Measurements from ENCODE around the gene ERRFI1.

ERRFI1 gene

GRCh38 chr1:8042134-8042533 lies 16.0 kb upstream of the ERRFI1 start:
- no peak for DNase-seq

- no peak for DNase-seq
Observed at GRCh38 chr1:8040586-8040985, 14.5 kb upstream of the ERRFI1 start.

- DNase-seq, result no peak
Observed at GRCh38 chr1:8039071-8039470, 13.0 kb upstream of the ERRFI1 start.

- DNase-seq, result no peak
Observed at GRCh38 chr1:8035289-8035688, 9.2 kb upstream of the ERRFI1 start.

GRCh38 chr1:8033322-8033721 lies 7.2 kb upstream of the ERRFI1 start:
- no peak for DNase-seq

GRCh38 chr1:8032366-8032910 lies 6.3 kb upstream of the ERRFI1 start:
- no peak for DNase-seq

- DNase-seq, result peak; percentile 45
Observed at GRCh38 chr1:8031176-8031785, 5.2 kb upstream of the ERRFI1 start.

GRCh38 chr1:8028571-8028910 lies 2.4 kb upstream of the ERRFI1 start:
- DNase-seq, result no peak

- DNase-seq, result no peak
Observed at GRCh38 chr1:8027748-8028570, 1.9 kb upstream of the ERRFI1 start.

GRCh38 chr1:8026976-8027747 lies 1.1 kb upstream of the ERRFI1 start:
- no peak for DNase-seq

GRCh38 chr1:8025671-8026144 lies 401 bp downstream of the ERRFI1 start:
- DNase-seq, result no peak

- no peak for DNase-seq
Observed at GRCh38 chr1:8025061-8025670, 943 bp downstream of the ERRFI1 start.

GRCh38 chr1:8024329-8024728 lies 1.8 kb downstream of the ERRFI1 start:
- no peak for DNase-seq

GRCh38 chr1:8023995-8024313 lies 2.2 kb downstream of the ERRFI1 start:
- DNase-seq, result no peak

- DNase-seq, result no peak
Observed at GRCh38 chr1:8023287-8023994, 2.7 kb downstream of the ERRFI1 start.

- DNase-seq, result no peak
Observed at GRCh38 chr1:8022395-8023286, 3.5 kb downstream of the ERRFI1 start.

- no peak for DNase-seq
Observed at GRCh38 chr1:8021676-8022266, 4.3 kb downstream of the ERRFI1 start.

GRCh38 chr1:8020032-8020431 lies 6.1 kb downstream of the ERRFI1 start:
- DNase-seq, result peak; percentile 57

GRCh38 chr1:8019229-8019620 lies 6.9 kb downstream of the ERRFI1 start:
- DNase-seq, result no peak

GRCh38 chr1:8018492-8019228 lies 7.4 kb downstream of the ERRFI1 start:
- DNase-seq, result no peak

Measured in RPMI8226 (cell line).